Fibroblast of lung (primary cell): ENCODE measurements around the gene SFMBT2. TPM values are rescaled to one million over a fixed set of nuclear protein-coding genes. Genes with fewer than 3 reads are reported as not detected.
A peak's percentile ranks its signal among the peaks of the same experiment; 100 is the strongest.

ENCODE experiments used
- DNase-seq, 2 donors: peaks; one replicate each; pipeline versions ENCODE4 v3.0.0 to v3.0.0-alpha.2; 2010; ENCODE audit warnings: low read depth in 2 of 2
- H2AFZ ChIP-seq: 2 replicates; pipeline ENCODE4 v1.5.1; 2012; ENCODE audit warnings: low read length, control low read depth, inconsistent platforms
- H3K27ac ChIP-seq: 2 replicates; pipeline ENCODE4 v1.5.1; 2011; ENCODE audit warnings: low read length, control low read depth; ENCODE audit not compliant: insufficient read depth
- H3K27me3 ChIP-seq: 2 replicates; pipeline ENCODE4 v1.5.1; 2011; ENCODE audit warnings: mild to moderate bottlenecking, low read length; ENCODE audit not compliant: control insufficient read depth, insufficient read depth
- H3K36me3 ChIP-seq: 2 replicates; pipeline ENCODE4 v1.5.1; 2011; ENCODE audit warnings: low read length; ENCODE audit not compliant: control insufficient read depth, insufficient read depth
- H3K4me1 ChIP-seq: 2 replicates; pipeline ENCODE4 v1.5.1; 2011; ENCODE audit warnings: low read length; ENCODE audit not compliant: control insufficient read depth, insufficient read depth; ENCODE audit errors: extremely low read depth
- H3K4me2 ChIP-seq: 2 replicates; pipeline ENCODE4 v1.5.1; 2011; ENCODE audit warnings: low read length, control low read depth; ENCODE audit not compliant: insufficient read depth; ENCODE audit errors: extremely low read depth
- H3K4me3 ChIP-seq, 4 experiments: fragments of 200-600 bp in 1 of 4; sonication (generic) in 1 of 4; replicated peaks in 1 of 4; 2 replicates each; pipeline ENCODE4 v1.5.1; 2011 to 2016; ENCODE audit warnings: low read length in 4 of 4, low read depth in 3 of 4, mild to moderate bottlenecking in 3 of 4, control low read depth in 2 of 4, inconsistent platforms in 1 of 4, mixed read lengths in 1 of 4; ENCODE audit not compliant: insufficient read depth in 1 of 4; ENCODE audit errors: control extremely low read depth in 1 of 4
- H3K79me2 ChIP-seq: 2 replicates; pipeline ENCODE4 v1.5.1; 2012; ENCODE audit warnings: mild to moderate bottlenecking, low read length, inconsistent platforms; ENCODE audit not compliant: control insufficient read depth, insufficient read depth
- H3K9ac ChIP-seq: 2 replicates; pipeline ENCODE4 v1.5.1; 2011; ENCODE audit warnings: mild to moderate bottlenecking, low read length, control low read depth; ENCODE audit not compliant: insufficient read depth
- H3K9me3 ChIP-seq: 2 replicates; pipeline ENCODE4 v1.5.1; 2012; ENCODE audit warnings: low read depth, low read length; ENCODE audit not compliant: control insufficient read depth, insufficient read depth
- H4K20me1 ChIP-seq: 2 replicates; pipeline ENCODE4 v1.5.1; 2011; ENCODE audit warnings: low read length; ENCODE audit not compliant: control insufficient read depth, insufficient read depth; ENCODE audit errors: extremely low read depth
- EZH2 ChIP-seq: IDR thresholded peaks from 2 replicates; pipeline ENCODE4 v1.5.1; 2012; ENCODE audit warnings: low read length, control low read depth, mild to moderate bottlenecking; ENCODE audit errors: missing control alignments
- polyA plus RNA-seq, 2 donors: library from polyadenylated mRNA; depleted of rRNA in 1 of 2; stranded (reverse) in 1 of 2; unstranded in 1 of 2; fragments of >200 nt; gene quantifications; 2 replicates each; pipeline ENCODE4 v1.2.1, GENCODE V29; 2011 to 2012; ENCODE audit warnings: missing spikeins in 1 of 2
- total RNA-seq: library from RNA; depleted of rRNA; stranded (reverse); fragments of >200 nt; gene quantifications from 2 replicates; pipeline ENCODE4 v1.2.1, GENCODE V29; 2014
- TF ChIP-seq, protein P1 (sequence below), 2 donors: IDR thresholded peaks in 1 of 2; conservative IDR thresholded peaks in 1 of 2; 1 replicate in 1 of 2; 2 replicates in 1 of 2; pipeline ENCODE4 v1.5.1; 2011 to 2012; ENCODE audit warnings: low read length in 2 of 2, control low read depth in 1 of 2, inconsistent platforms in 1 of 2, low read depth in 1 of 2, mild to moderate bottlenecking in 1 of 2

Gene SFMBT2
- total and polyA plus RNA-seq, 2 donors (not counting 1 experiment from before 2014, with no cell fraction given) = 0.52 to 2.5 TPM

- Histone ChIP-seq H3K4me2 (no peak overlapping the region), H4K20me1 (no peaks in the 10 kb centered on the region), H3K36me3 (no peaks in the 10 kb centered on the region), H3K9ac (no peak overlapping the region), H3K4me3 (no peak overlapping the region), H3K4me1 (no peaks in the 10 kb centered on the region), H3K9me3 (no peaks in the 10 kb centered on the region), H3K27ac (no peak overlapping the region), H3K27me3 (no peaks in the 10 kb centered on the region), H2AFZ (no peak overlapping the region), H3K79me2 (no peaks in the 10 kb centered on the region)
- peak; percentile 42 to 51 for DNase-seq
- no peak for TF ChIP-seq EZH2
- TF ChIP-seq, protein P1, sequence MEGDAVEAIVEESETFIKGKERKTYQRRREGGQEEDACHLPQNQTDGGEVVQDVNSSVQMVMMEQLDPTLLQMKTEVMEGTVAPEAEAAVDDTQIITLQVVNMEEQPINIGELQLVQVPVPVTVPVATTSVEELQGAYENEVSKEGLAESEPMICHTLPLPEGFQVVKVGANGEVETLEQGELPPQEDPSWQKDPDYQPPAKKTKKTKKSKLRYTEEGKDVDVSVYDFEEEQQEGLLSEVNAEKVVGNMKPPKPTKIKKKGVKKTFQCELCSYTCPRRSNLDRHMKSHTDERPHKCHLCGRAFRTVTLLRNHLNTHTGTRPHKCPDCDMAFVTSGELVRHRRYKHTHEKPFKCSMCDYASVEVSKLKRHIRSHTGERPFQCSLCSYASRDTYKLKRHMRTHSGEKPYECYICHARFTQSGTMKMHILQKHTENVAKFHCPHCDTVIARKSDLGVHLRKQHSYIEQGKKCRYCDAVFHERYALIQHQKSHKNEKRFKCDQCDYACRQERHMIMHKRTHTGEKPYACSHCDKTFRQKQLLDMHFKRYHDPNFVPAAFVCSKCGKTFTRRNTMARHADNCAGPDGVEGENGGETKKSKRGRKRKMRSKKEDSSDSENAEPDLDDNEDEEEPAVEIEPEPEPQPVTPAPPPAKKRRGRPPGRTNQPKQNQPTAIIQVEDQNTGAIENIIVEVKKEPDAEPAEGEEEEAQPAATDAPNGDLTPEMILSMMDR (conservative IDR thresholded peaks at IDR 0.05 in 1 of 2, IDR thresholded peaks at IDR 0.05 in 1 of 2; ENCODE audit: low read depth in 1 of 2, low read length in 2 of 2) = no peak
Measured at GRCh38 chr10:7153750-7154149, 257.1 kb downstream of the SFMBT2 start.

DNA sequence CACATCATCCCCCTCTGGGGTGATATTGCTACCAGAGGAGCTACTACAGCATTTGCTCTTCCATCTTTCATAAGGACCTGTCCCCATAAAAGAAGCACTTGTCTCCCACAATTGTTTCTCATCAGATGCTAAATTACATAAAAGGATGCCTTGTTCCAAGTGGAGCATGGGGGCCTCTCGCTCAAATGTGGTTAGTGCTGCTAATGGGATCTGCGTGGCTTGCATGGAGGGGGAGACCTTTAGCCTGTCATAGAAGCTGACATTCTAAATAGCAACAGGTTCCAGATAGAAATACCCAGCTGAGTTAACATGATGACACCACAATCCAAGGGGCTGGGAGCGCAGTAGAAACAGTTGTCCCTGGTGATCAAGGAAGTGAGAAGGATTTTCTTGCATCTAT is 257.9 kb downstream of the SFMBT2 start:
- Histone ChIP-seq H2AFZ (no peak overlapping the region), H3K4me1 (no peaks in the 10 kb centered on the region), H3K36me3 (no peaks in the 10 kb centered on the region), H3K9ac (no peak overlapping the region), H3K4me2 (no peak overlapping the region), H3K27ac (no peak overlapping the region), H3K9me3 (no peaks in the 10 kb centered on the region), H3K4me3 (no peak overlapping the region), H3K79me2 (no peaks in the 10 kb centered on the region), H4K20me1 (no peaks in the 10 kb centered on the region), H3K27me3 (no peaks in the 10 kb centered on the region)
- no peak for TF ChIP-seq EZH2
- TF ChIP-seq, protein P1 (conservative IDR thresholded peaks at IDR 0.05 in 1 of 2, IDR thresholded peaks at IDR 0.05 in 1 of 2; ENCODE audit: low read depth in 1 of 2, low read length in 2 of 2) = no peak
- no peak for DNase-seq

DNA sequence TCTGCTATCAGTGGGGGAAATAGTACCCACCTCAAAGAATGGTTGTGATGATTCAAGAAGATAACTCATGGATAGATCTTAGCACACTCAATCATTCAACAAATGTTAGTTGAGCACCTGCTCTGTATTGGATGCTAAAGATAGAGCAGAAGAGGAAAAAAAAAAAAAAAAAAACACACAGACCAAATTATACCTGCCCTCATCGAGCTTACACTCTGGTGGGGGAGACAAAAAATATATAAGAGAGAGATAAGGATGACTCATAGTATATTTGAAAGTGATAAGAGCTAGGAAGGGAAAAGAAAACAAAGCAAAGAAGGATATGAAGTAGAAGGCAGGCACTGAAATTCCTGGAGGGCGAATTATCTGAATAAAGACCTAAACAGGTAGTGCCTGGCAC is 258.5 kb downstream of the SFMBT2 start:
- Histone ChIP-seq H3K9ac (no peak overlapping the region), H3K79me2 (no peaks in the 10 kb centered on the region), H3K4me2 (no peak overlapping the region), H3K27ac (no peak overlapping the region), H3K27me3 (no peaks in the 10 kb centered on the region), H3K4me1 (no peaks in the 10 kb centered on the region), H3K9me3 (no peaks in the 10 kb centered on the region), H3K36me3 (no peaks in the 10 kb centered on the region), H2AFZ (no peak overlapping the region), H4K20me1 (no peaks in the 10 kb centered on the region), H3K4me3 (no peak overlapping the region)
- DNase-seq = no peak
- no peak for TF ChIP-seq EZH2
- TF ChIP-seq, protein P1 (conservative IDR thresholded peaks at IDR 0.05 in 1 of 2, IDR thresholded peaks at IDR 0.05 in 1 of 2; ENCODE audit: low read depth in 1 of 2, low read length in 2 of 2) = no peak
